Gastroesophageal sphincter (tissue), 4 donors: ENCODE results near the gene RTN4IP1. TPM values are rescaled to one million over a fixed set of nuclear protein-coding genes. Genes with fewer than 3 reads are reported as not detected.

ENCODE experiments used
- ATAC-seq: fragments of 150-250 bp; one replicate; pipeline ENCODE4 v1.9.1; 2016; ENCODE audit warnings: mild to moderate bottlenecking, moderate library complexity
- H3K27ac ChIP-seq, 4 donors: fragments of 200-600 bp; sonication (generic) in 3 of 4; 1 replicate in 3 of 4; 2 replicates in 1 of 4; pipeline ENCODE4 v1.5.1; 2016 to 2019
- H3K27me3 ChIP-seq: fragments of 200-600 bp; sonication (generic); one replicate; pipeline ENCODE4 v1.5.1; 2019
- H3K36me3 ChIP-seq, 2 donors: fragments of 200-600 bp; sonication (generic); one replicate each; pipeline ENCODE4 v1.5.1; 2019; ENCODE audit warnings: control low read depth in 1 of 2
- H3K4me1 ChIP-seq, 3 donors: fragments of 200-600 bp; sonication (generic); 1 replicate in 2 of 3; 2 replicates in 1 of 3; pipeline ENCODE4 v1.5.1; 2016 to 2019; ENCODE audit warnings: control low read depth in 2 of 3
- H3K4me3 ChIP-seq, 2 donors: fragments of 200-600 bp; sonication (generic); one replicate each; pipeline ENCODE4 v1.5.1; 2019; ENCODE audit warnings: mild to moderate bottlenecking in 1 of 2, moderate library complexity in 1 of 2
- H3K9me3 ChIP-seq, 3 donors: fragments of 200-600 bp; sonication (generic); one replicate each; pipeline ENCODE4 v1.5.1; 2017 to 2019; ENCODE audit warnings: control low read depth in 2 of 3
- EP300 ChIP-seq: sonication (generic); formaldehyde crosslinking; IDR thresholded peaks from one replicate; pipeline ENCODE4 v1.6.1; 2017; ENCODE audit warnings: antibody characterized with exemption, mild to moderate bottlenecking
- POLR2A ChIP-seq, 2 donors: fragments of 450-650 bp; IDR thresholded peaks; one replicate each; pipeline ENCODE4 v1.6.1; 2017; ENCODE audit warnings: antibody characterized with exemption in 2 of 2, mild to moderate bottlenecking in 2 of 2, moderate library complexity in 1 of 2
- POLR2AphosphoS5 ChIP-seq: sonication (generic); formaldehyde crosslinking; IDR thresholded peaks from one replicate; pipeline ENCODE4 v1.6.1; 2017; ENCODE audit warnings: antibody characterized with exemption
- WGBS, 2 donors: methylation state at CpG; one replicate each; pipeline ENCODE4 v1.1.5; 2018; ENCODE audit warnings: low coverage in 1 of 2; 5-methylcytosine and 5-hydroxymethylcytosine counted together
- total RNA-seq, 4 donors: library from RNA; depleted of rRNA; stranded (reverse); fragments of >200 nt; gene quantifications; one replicate each; pipeline ENCODE4 v1.1.0, GENCODE V29; 2016
- TF ChIP-seq, protein P1 (sequence below), 4 experiments: fragments of 200-600 bp in 2 of 4; fragments of 450-650 bp in 2 of 4; sonication (generic) in 1 of 4; IDR thresholded peaks; one replicate each; pipeline ENCODE4 v1.5.1; 2017 to 2019; ENCODE audit warnings: antibody characterized with exemption in 4 of 4, mild to moderate bottlenecking in 2 of 4, moderate library complexity in 2 of 4

RTN4IP1 gene, protein sequence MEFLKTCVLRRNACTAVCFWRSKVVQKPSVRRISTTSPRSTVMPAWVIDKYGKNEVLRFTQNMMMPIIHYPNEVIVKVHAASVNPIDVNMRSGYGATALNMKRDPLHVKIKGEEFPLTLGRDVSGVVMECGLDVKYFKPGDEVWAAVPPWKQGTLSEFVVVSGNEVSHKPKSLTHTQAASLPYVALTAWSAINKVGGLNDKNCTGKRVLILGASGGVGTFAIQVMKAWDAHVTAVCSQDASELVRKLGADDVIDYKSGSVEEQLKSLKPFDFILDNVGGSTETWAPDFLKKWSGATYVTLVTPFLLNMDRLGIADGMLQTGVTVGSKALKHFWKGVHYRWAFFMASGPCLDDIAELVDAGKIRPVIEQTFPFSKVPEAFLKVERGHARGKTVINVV
- total RNA-seq: 1 to 10 TPM; 2.3 to 5.3 (median 3.5) TPM

DNA sequence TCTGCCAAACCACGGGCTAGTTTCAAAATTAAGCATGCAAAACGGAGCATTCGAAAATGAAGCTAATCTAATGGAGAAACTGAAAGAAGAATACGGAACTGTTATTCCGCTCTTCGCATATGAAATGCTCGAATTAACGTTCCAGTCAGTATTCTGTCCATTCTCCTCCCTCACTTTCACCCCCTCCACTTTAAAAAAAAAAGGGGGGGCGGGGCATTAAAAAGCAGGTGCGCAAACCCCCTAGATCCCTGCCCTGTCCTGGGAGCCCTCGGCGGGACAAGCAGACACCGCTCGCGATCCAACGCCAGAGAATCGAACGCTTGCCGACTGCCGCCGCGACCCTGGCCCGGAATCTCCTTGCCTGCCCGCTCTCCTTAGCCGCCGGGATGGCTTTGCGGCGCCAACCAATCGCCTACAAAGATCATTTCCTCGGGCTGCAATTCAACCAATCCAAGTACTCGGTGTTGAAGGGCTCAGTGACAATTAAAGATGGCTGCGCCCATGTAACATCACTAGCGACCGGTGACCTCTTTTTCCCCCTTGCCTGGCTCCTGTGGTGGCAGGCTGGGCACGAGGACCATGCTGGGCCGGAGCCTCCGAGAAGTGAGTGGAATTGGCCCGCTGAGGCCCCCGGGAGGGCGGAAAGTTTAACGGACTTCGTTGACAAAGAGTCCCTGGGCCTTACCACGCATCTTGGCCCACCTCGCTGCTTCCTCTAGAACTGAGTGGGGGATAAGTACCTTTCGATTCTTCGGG, at the start of gene RTN4IP1, which contains the start of gene QRSL1:
Gene RTN4IP1, minus strand, starts transcription at position 396 of the 756 bp plus-strand sequence. CDS start 477 bp downstream, outside the sequence.
Gene QRSL1, plus strand, starts transcription at position 476 of the 756 bp plus-strand sequence. Its CDS starts 104 bp downstream, at position 580.
- H3K4me1 ChIP-seq: peaks cover 0 to 25% (median 4%) of the 10 kb centered on the region in 3 donors
- H3K4me3 ChIP-seq: peak within 1 kb of the TSS; percentile 74 to 82
- H3K9me3 ChIP-seq: no peaks in the 10 kb centered on the region
- H3K27ac ChIP-seq: peak within 1 kb of the TSS; percentile 32 to 85 (median 81)
- WGBS, 2 donors: 0% methylated on average over 10 of the region's 46 CpGs
- H3K27me3 ChIP-seq: no peaks in the 10 kb centered on the region
- TF ChIP-seq EP300: no peak
- TF ChIP-seq POLR2AphosphoS5: peak; percentile 69
- peak in 1 of 2 donors; percentile 22 for TF ChIP-seq POLR2A (IDR thresholded peaks at IDR 0.05)
- peak; percentile 99 for ATAC-seq
- H3K36me3 ChIP-seq: no peaks in the 10 kb centered on the region

DNA sequence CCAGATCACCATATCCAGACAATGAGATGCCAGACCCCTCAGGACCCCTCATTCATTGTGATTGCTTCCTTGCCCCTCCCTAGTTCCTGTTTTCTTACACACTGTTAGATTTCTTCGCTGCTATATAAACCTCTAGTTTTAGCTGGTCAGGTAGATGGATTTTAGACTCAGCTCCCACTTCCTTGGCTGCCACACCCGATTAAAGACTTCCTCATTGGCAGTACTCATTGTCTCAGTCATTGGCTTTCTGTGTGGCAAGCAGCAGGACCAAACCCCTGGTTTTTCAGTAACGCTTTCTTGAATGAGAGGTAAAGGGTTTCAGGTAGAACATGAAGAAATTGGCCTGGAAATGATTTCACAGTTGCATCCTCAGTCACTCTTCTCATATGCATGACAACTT, 48.0 kb upstream of the RTN4IP1 start:
- H3K9me3 ChIP-seq: no peaks in the 10 kb centered on the region
- no peak overlapping the region for H3K27ac ChIP-seq
- no peaks in the 10 kb centered on the region for H3K27me3 ChIP-seq
- no peak for ATAC-seq
- no peaks in the 10 kb centered on the region for H3K4me1 ChIP-seq
- no peak overlapping the region for H3K4me3 ChIP-seq
- WGBS, 2 donors: 64 to 73% methylated on average over 2 to 3 of the region's 3 CpGs
- H3K36me3 ChIP-seq: no peaks in the 10 kb centered on the region
- TF ChIP-seq EP300: no peak
- no peak for TF ChIP-seq POLR2AphosphoS5
- TF ChIP-seq, protein P1, sequence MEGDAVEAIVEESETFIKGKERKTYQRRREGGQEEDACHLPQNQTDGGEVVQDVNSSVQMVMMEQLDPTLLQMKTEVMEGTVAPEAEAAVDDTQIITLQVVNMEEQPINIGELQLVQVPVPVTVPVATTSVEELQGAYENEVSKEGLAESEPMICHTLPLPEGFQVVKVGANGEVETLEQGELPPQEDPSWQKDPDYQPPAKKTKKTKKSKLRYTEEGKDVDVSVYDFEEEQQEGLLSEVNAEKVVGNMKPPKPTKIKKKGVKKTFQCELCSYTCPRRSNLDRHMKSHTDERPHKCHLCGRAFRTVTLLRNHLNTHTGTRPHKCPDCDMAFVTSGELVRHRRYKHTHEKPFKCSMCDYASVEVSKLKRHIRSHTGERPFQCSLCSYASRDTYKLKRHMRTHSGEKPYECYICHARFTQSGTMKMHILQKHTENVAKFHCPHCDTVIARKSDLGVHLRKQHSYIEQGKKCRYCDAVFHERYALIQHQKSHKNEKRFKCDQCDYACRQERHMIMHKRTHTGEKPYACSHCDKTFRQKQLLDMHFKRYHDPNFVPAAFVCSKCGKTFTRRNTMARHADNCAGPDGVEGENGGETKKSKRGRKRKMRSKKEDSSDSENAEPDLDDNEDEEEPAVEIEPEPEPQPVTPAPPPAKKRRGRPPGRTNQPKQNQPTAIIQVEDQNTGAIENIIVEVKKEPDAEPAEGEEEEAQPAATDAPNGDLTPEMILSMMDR (IDR thresholded peaks at IDR 0.05): no peak
- no peak for TF ChIP-seq POLR2A (IDR thresholded peaks at IDR 0.05)

DNA sequence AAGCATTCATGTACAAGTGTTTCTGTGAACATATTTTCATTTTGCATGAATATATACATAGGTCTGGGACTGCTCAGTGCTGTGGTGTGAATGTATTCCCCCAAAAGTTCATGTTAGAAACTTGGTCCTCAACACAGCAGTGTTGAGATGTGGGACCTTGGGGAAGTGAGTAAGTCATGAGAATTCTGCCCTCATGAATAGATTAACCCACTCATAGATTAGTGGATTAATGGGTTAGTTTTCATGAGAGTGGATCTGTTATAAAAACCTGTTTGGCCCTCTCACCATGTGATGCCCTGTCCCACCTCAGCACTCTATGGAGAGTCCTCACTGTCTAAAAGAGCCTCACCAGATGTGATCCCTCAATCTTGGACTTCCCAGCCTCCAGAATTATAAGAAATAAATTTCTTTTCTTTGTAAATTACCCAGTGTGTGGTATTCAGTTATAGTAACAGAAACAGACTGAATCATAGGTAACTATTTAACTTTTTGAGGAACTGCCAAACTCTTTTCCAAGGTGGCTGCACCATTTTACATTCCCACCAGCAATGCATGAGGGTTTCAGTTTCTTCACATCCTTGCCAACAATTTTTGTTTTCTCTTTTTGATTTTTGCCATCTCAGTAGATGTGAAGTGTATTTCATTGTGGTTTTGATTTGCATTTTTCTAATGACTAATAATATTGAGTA, 45.4 kb upstream of the RTN4IP1 start:
- H3K4me3 ChIP-seq: no peak overlapping the region
- H3K36me3 ChIP-seq: no peaks in the 10 kb centered on the region
- no peaks in the 10 kb centered on the region for H3K27me3 ChIP-seq
- no peak for TF ChIP-seq EP300
- no peak for TF ChIP-seq POLR2A (IDR thresholded peaks at IDR 0.05)
- no peak for TF ChIP-seq POLR2AphosphoS5
- TF ChIP-seq, protein P1 (IDR thresholded peaks at IDR 0.05): no peak
- H3K4me1 ChIP-seq: no peaks in the 10 kb centered on the region
- H3K27ac ChIP-seq: no peak overlapping the region
- ATAC-seq: no peak
- H3K9me3 ChIP-seq: no peaks in the 10 kb centered on the region

DNA sequence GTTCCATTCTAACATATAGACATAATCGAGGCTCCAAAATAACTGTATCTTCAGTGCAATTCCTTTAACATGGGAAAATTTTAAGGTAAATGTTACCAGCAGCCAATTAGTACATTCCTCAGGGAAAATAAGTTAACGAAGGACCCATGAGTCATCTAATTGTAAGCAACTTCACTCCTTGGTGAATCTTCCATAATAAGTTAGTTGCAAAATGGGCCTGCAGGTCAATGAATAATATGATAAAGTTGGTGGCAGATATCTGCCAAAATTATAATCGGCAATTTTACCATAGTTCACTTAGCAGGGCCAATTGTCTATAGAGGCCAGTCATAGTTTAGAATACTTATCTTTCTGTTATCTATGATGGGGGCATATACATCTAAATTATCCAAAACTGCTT, 42.4 kb upstream of the RTN4IP1 start:
- Histone ChIP-seq H3K4me1 (no peaks in the 10 kb centered on the region), H3K9me3 (no peaks in the 10 kb centered on the region), H3K27ac (no peak overlapping the region), H3K27me3 (no peaks in the 10 kb centered on the region), H3K4me3 (no peak overlapping the region), H3K36me3 (peaks cover 0 to 5% of the 10 kb centered on the region in 2 donors)
- TF ChIP-seq, protein P1 (IDR thresholded peaks at IDR 0.05): no peak
- TF ChIP-seq POLR2AphosphoS5 (no peak), EP300 (no peak), POLR2A (IDR thresholded peaks at IDR 0.05) (no peak)
- WGBS, 2 donors: 92 to 100% methylated on average over 3 of the region's 3 CpGs
- no peak for ATAC-seq

DNA sequence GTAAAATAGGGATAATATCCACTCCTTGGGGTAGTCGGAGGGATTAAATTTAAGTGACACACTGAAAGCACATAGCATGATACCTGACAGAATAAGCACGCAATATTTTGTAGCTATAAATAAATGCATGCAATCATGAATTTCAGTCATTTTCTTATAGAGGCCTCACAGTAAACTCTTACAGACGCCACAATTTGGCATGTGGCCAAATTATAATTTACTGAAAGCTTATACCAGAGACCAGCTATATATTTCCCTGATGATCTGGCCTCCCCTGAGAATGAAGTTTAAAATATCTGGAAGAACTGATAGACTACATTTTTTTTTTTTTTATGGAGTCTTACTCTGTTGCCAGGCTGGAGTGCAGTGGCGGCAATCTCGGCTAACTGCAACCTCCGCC, 40.9 kb upstream of the RTN4IP1 start:
- H3K27ac ChIP-seq: no peak overlapping the region
- peaks cover 0 to 19% of the 10 kb centered on the region in 2 donors for H3K36me3 ChIP-seq
- ATAC-seq: no peak
- no peaks in the 10 kb centered on the region for H3K4me1 ChIP-seq
- no peaks in the 10 kb centered on the region for H3K27me3 ChIP-seq
- 73 to 74% methylated on average over 5 to 6 of the region's 6 CpGs for WGBS, 2 donors
- no peaks in the 10 kb centered on the region for H3K9me3 ChIP-seq
- H3K4me3 ChIP-seq: no peak overlapping the region
- TF ChIP-seq, protein P1 (IDR thresholded peaks at IDR 0.05): no peak
- TF ChIP-seq POLR2A (IDR thresholded peaks at IDR 0.05): no peak
- no peak for TF ChIP-seq EP300
